ENCODE data around the gene NHERF2. TPM values are rescaled to one million over a fixed set of nuclear protein-coding genes. Genes with fewer than 3 reads are reported as not detected.

NHERF2 gene
- total RNA-seq, 4 donors from 2014 or later: 52.8 to 166 (median 84.9) TPM

DNA sequence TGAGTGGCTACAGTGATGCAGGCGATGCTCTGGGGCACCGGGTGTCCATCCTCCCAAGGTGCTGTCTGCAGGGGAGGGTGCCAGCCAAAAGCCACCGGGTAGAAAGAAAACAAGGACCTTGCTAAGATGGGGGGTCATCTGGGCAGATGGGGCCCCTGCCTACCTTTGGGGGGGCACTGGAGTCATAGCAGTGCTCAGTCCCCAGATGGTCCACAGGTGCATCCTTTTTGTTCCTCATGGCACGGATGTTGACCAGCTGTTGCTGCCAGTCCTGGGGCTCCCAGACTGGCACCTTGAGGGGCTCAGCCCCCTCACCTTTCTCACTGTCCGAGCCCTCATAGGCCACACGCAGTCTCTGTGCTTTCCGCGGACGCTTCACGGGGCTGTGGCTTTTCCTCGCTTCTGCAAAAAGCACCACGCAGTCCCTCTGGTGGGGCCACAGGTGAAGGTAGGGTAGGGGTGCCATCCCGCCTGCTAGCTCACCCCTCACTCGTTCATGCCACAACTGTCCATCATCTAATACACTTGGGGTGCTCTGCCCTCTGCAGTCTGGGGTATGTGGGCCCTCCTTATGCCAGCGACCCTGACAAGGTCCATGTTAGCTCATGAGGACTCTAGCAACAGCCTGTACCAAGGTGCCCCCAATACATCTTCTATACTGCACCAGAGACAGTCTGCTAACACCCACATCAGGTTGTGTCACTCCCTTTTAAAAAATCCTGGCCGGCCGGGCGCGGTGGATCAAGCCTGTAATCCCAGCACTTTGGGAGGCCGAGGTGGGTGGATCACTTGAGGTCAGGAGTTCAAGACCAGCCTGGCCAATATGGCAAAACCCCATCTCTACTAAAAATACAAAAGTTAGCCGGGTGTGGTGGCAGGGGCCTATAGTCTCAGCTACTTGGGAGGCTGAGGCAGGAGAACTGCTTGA is 19.5 kb downstream of the NHERF2 start:
- TF ChIP-seq, protein P1, sequence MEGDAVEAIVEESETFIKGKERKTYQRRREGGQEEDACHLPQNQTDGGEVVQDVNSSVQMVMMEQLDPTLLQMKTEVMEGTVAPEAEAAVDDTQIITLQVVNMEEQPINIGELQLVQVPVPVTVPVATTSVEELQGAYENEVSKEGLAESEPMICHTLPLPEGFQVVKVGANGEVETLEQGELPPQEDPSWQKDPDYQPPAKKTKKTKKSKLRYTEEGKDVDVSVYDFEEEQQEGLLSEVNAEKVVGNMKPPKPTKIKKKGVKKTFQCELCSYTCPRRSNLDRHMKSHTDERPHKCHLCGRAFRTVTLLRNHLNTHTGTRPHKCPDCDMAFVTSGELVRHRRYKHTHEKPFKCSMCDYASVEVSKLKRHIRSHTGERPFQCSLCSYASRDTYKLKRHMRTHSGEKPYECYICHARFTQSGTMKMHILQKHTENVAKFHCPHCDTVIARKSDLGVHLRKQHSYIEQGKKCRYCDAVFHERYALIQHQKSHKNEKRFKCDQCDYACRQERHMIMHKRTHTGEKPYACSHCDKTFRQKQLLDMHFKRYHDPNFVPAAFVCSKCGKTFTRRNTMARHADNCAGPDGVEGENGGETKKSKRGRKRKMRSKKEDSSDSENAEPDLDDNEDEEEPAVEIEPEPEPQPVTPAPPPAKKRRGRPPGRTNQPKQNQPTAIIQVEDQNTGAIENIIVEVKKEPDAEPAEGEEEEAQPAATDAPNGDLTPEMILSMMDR (IDR thresholded peaks at IDR 0.05): no peak
- no peak for ATAC-seq (ENCODE audit: low FRiP score)
- DNase-seq (ENCODE audit: low spot score): no peak

DNA sequence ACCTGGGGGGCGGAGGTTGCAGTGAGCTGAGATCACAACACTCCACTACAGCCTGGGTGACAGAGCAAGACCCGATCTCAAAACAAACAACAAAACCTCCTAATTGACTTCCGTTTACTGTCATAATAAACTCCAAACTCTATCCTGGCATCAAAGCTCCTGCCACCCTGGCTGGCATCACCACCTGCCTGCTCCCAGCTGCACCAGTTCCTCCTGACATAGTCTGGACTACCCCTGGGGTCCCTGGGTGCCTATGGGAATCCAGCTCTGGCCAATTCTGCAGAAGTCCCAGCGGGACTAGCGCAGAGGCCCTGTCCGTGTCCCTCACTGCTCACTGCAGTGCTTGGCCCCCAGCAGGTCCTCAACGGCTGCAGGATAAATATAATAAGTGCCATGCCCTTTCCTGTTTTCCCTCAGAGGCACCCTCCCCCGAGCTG is 20.2 kb downstream of the NHERF2 start:
- DNase-seq (ENCODE audit: low spot score): no peak
- ATAC-seq (ENCODE audit: low FRiP score): no peak
- TF ChIP-seq, protein P1 (IDR thresholded peaks at IDR 0.05): no peak

DNA sequence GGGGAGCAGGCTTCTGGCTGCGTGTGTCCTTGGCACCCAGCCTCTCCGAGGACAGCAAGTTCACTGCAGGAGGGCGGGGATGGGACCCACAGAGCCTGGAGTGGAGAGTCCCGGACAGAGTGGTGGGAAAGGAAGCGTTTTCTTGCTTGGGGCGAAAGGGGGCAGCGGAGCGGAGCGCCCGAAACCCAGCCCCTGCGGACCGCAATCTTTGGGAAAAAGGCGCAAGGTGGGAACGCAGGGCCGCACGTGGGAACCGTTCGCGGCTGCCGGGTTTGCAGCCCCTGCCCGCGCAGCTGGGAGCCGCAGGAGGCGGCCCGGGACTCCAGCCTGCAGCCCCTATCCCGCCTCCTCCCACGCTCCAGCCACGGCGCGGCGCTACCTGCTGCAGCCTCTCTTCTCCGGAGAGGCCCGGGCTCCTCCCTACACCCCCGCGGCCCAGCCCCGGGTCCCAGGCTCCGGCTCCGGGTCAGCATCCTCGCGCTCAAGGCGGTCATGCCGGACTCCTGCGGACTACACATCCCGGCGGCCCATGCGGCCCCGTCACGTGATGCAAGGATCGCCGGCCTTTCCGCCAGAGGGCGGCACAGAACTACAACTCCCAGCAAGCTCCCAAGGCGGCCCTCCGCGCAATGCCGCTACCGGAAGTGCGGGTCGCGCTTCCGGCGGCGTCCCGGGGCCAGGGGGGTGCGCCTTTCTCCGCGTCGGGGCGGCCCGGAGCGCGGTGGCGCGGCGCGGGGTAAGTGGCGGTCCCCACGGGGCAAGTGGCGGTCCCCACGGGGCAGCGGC is 20.8 kb downstream of the NHERF2 start, which contains the start of the genes NTHL1 and TSC2:
Gene NTHL1, minus strand, starts transcription at position 505 of the 786 bp plus-strand sequence. Its CDS starts 11 bp downstream, at position 494.
Gene TSC2, plus strand, starts transcription at position 656 of the 786 bp plus-strand sequence. CDS start 631 bp downstream, outside the sequence.
- ATAC-seq (ENCODE audit: low FRiP score) (peak; percentile 94), DNase-seq (ENCODE audit: low spot score) (peak; percentile 88)
- TF ChIP-seq, protein P1 (IDR thresholded peaks at IDR 0.05): no peak

DNA sequence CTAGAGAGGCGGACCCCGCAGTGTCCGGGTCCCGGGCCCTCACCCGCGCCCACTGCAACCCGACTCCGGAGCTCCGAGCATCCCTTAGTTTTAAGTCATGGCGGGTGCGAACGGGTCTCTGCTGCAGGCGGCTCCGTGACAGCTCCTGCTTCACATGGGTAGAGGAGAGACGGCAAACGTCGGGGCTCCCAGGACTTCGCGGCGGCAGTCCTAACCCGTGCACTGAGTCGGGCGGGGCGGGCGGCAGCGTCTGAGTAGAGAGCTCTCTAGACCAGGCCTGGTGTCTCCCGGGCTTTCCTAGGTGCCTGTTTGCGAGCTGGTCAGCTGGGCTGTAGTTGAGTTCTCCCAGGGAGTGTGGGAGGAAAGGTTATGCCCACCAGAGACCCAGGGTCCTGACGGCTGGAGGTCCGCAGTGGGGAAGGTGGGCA is 21.4 kb downstream of the NHERF2 start:
- ATAC-seq (ENCODE audit: low FRiP score): no peak
- TF ChIP-seq, protein P1 (IDR thresholded peaks at IDR 0.05): no peak
- DNase-seq (ENCODE audit: low spot score): no peak

DNA sequence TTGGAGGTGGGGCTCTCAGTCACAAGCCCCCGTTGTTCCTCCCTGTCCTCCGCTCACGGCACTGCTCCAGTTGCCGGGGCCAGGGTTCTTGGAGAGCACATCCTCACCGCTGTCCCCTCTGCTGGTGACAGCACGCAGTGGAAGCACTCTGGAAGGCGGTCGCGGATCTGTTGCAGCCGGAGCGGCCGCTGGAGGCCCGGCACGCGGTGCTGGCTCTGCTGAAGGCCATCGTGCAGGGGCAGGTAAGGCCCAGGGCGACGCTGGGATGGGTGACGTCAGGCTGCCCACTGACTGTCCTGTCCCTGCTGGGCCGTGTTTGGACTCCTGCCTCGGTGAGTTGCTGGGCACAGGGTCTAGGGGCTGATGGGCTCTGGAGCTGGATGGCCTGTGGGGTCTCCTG is 26.5 kb downstream of the NHERF2 start:
- ATAC-seq (ENCODE audit: low FRiP score) (no peak), DNase-seq (ENCODE audit: low spot score) (no peak)

DNA sequence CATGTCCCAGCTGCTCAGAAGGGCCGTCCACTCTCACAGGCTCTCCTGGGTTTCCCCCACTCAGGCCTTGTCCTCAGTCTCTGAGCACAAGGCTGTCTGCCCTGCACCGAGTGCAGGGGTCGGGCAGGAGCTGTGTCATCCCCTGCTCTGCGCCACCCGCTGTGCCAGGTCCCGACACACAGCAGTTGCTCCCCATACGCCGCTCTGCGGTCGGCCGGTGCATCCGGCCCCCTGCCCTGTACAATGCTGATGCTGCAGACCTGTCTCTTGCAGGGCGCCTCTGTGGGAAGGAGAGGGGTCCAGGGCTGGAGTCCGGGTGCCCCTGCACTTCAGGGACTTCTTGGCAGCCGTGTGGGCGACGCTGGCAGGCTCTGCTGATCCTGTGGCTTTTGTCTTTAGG is 27.2 kb downstream of the NHERF2 start:
- TF ChIP-seq, protein P1 (IDR thresholded peaks at IDR 0.05): no peak
- ATAC-seq (ENCODE audit: low FRiP score) (no peak), DNase-seq (ENCODE audit: low spot score) (no peak)

More for the DNA sequence above, 26.5 kb downstream of the NHERF2 start:
- TF ChIP-seq, protein P1 (IDR thresholded peaks at IDR 0.05): no peak

Data from omental fat pad (tissue), 4 donors.